DOHH2 (cell line): Measurements from ENCODE around the gene ARID1B.
A peak's percentile ranks its signal among the peaks of the same experiment; 100 is the strongest.

ENCODE experiments used
- H3F3A ChIP-seq: fragments of 200-600 bp; sonication (generic), shearing (Covaris generic); 2 replicates; pipeline ENCODE4 v1.6.0; 2016; ENCODE audit warnings: antibody characterized with exemption, mild to moderate bottlenecking; ENCODE audit not compliant: control insufficient read depth, insufficient read depth
- H3K27ac ChIP-seq: fragments of 200-600 bp; sonication (generic); 2 replicates; pipeline ENCODE4 v1.5.1; 2014; ENCODE audit warnings: low read depth, mild to moderate bottlenecking, low read length, moderate library complexity
- H3K27me3 ChIP-seq: fragments of 200-600 bp; sonication (generic); 2 replicates; pipeline ENCODE4 v1.6.1; 2014; ENCODE audit warnings: mild to moderate bottlenecking, low read length, mixed read lengths; ENCODE audit not compliant: control insufficient read depth
- H3K36me3 ChIP-seq: fragments of 200-600 bp; sonication (generic); 2 replicates; pipeline ENCODE4 v1.6.1; 2014; ENCODE audit warnings: mild to moderate bottlenecking, low read length, moderate library complexity, mixed read lengths; ENCODE audit not compliant: control insufficient read depth
- H3K4me1 ChIP-seq: fragments of 200-600 bp; sonication (generic); 2 replicates; pipeline ENCODE4 v1.6.1; 2014; ENCODE audit warnings: mild to moderate bottlenecking, low read length, mixed read lengths; ENCODE audit not compliant: control insufficient read depth
- H3K4me2 ChIP-seq: fragments of 200-600 bp; sonication (generic); 2 replicates; pipeline ENCODE4 v1.6.0; 2014; ENCODE audit warnings: mild to moderate bottlenecking, low read length, moderate library complexity
- H3K4me3 ChIP-seq: fragments of 200-600 bp; sonication (generic); 2 replicates; pipeline ENCODE4 v1.5.1; 2014; ENCODE audit warnings: mild to moderate bottlenecking, low read length, mixed read lengths
- H3K79me2 ChIP-seq: fragments of 200-600 bp; sonication (generic); 2 replicates; pipeline ENCODE4 v1.6.1; 2014; ENCODE audit warnings: mild to moderate bottlenecking, low read length, mixed read lengths; ENCODE audit not compliant: control insufficient read depth
- H3K9me2 ChIP-seq: fragments of 200-600 bp; sonication (generic); replicated peaks from 2 replicates; pipeline ENCODE4 v1.6.1; 2014; ENCODE audit warnings: mild to moderate bottlenecking, low read length, mixed read lengths; ENCODE audit not compliant: control insufficient read depth
- H3K9me3 ChIP-seq: fragments of 200-600 bp; sonication (generic); 2 replicates; pipeline ENCODE4 v1.6.1; 2014; ENCODE audit warnings: antibody characterized with exemption, low read length, mixed read lengths; ENCODE audit not compliant: control insufficient read depth, insufficient read depth
- H4K20me1 ChIP-seq: fragments of 200-600 bp; sonication (generic); 2 replicates; pipeline ENCODE4 v1.6.0; 2014; ENCODE audit warnings: low read depth, mild to moderate bottlenecking, antibody characterized with exemption, low read length, moderate library complexity; ENCODE audit not compliant: control insufficient read depth, insufficient read depth
- CTCF ChIP-seq: fragments of 200-600 bp; sonication (generic); IDR thresholded peaks from one replicate; pipeline ENCODE4 v1.5.1; 2014; ENCODE audit warnings: antibody characterized with exemption, mild to moderate bottlenecking, low read depth, low read length; ENCODE audit not compliant: poor library complexity, severe bottlenecking
- EZH2phosphoT487 ChIP-seq: fragments of 200-600 bp; sonication (generic); IDR thresholded peaks from 2 replicates; pipeline ENCODE4 v1.6.1; 2017; ENCODE audit warnings: borderline replicate concordance, mild to moderate bottlenecking, antibody characterized with exemption, low read length, moderate library complexity, mixed read lengths

ARID1B gene

GRCh38 chr6:157070403-157071107 is 293.4 kb downstream of the ARID1B start:
- no peak overlapping the region for H3K4me3 ChIP-seq
- peaks cover 13% of the 10 kb centered on the region for H3K36me3 ChIP-seq
- H3K27me3 ChIP-seq = no peaks in the 10 kb centered on the region
- peaks cover 71% of the 10 kb centered on the region for H3K79me2 ChIP-seq
- peaks cover 4% of the 10 kb centered on the region; the same call in 1 of the 2 replicates for H4K20me1 ChIP-seq
- 0 out of 2 replicates have a peak, but pooled peaks cover 5% of the 10 kb centered on the region for H3F3A ChIP-seq
- no peaks in the 10 kb centered on the region for H3K9me2 ChIP-seq
- H3K27ac ChIP-seq = no peak overlapping the region
- H3K9me3 ChIP-seq = no peaks in the 10 kb centered on the region
- TF ChIP-seq EZH2phosphoT487 = no peak
- no peak for TF ChIP-seq CTCF
- H3K4me1 ChIP-seq = peaks cover 74% of the 10 kb centered on the region
- peak overlapping the region; percentile 37 for H3K4me2 ChIP-seq

- H3K4me3 ChIP-seq = no peak overlapping the region
- no peak for TF ChIP-seq CTCF
- TF ChIP-seq EZH2phosphoT487 = no peak
- H3K27me3 ChIP-seq = no peaks in the 10 kb centered on the region
- no peaks in the 10 kb centered on the region for H3K9me3 ChIP-seq
- peaks cover 4% of the 10 kb centered on the region; the same call in 1 of the 2 replicates for H4K20me1 ChIP-seq
- H3K27ac ChIP-seq = 0 out of 2 replicates have a peak overlapping the region, but pooled peaks have one; percentile 17
- H3F3A ChIP-seq = 0 out of 2 replicates have a peak, but pooled peaks cover 5% of the 10 kb centered on the region
- no peaks in the 10 kb centered on the region for H3K9me2 ChIP-seq
- peaks cover 16% of the 10 kb centered on the region for H3K36me3 ChIP-seq
- H3K79me2 ChIP-seq = peaks cover 70% of the 10 kb centered on the region
- H3K4me1 ChIP-seq = peaks cover 73% of the 10 kb centered on the region
- H3K4me2 ChIP-seq = peak overlapping the region; percentile 37
Observed at GRCh38 chr6:157072128-157072527, 294.9 kb downstream of the ARID1B start.

GRCh38 chr6:157073596-157073995 is 296.4 kb downstream of the ARID1B start:
- Histone ChIP-seq H3K4me3 (no peak overlapping the region), H3K9me3 (no peaks in the 10 kb centered on the region), H3K27ac (no peak overlapping the region), H3K9me2 (no peaks in the 10 kb centered on the region), H4K20me1 (no peaks in the 10 kb centered on the region), H3K79me2 (peaks cover 70% of the 10 kb centered on the region), H3K4me1 (peaks cover 73% of the 10 kb centered on the region), H3K27me3 (no peaks in the 10 kb centered on the region), H3K36me3 (peaks cover 16% of the 10 kb centered on the region), H3K4me2 (no peak overlapping the region), H3F3A (0 out of 2 replicates have a peak, but pooled peaks cover 5% of the 10 kb centered on the region)
- TF ChIP-seq CTCF (no peak), EZH2phosphoT487 (no peak)
